A549 (cell line): ENCODE measurements around the gene NANOGP8.

Experiments used
- EP300 ChIP-seq, 2 experiments: fragments of >200 bp; sonication (Bioruptor Twin); formaldehyde crosslinking; IDR thresholded peaks; 2 replicates in 1 of 2; 3 replicates in 1 of 2; pipeline ENCODE4 v1.6.1; 2016 to 2017
- ESRRA ChIP-seq: fragments of 150-350 bp; IDR thresholded peaks from 2 replicates; pipeline ENCODE4 v1.6.1; 2014; ENCODE audit warnings: mild to moderate bottlenecking, low read length, borderline replicate concordance
- HDAC2 ChIP-seq: fragments of 200-600 bp; sonication (generic); IDR thresholded peaks from 2 replicates; pipeline ENCODE4 v1.6.1; 2016
- JUN ChIP-seq, 2 experiments: fragments of >200 bp; sonication (Bioruptor Twin); formaldehyde crosslinking; IDR thresholded peaks; 2 replicates in 1 of 2; 3 replicates in 1 of 2; pipeline ENCODE4 v1.6.1; 2016 to 2017
- KDM1A ChIP-seq: fragments of 200-600 bp; sonication (generic); IDR thresholded peaks from 2 replicates; pipeline ENCODE4 v1.6.1; 2016; ENCODE audit warnings: low read depth, mild to moderate bottlenecking
- MAFK ChIP-seq: fragments of 450-650 bp; IDR thresholded peaks from 2 replicates; pipeline ENCODE4 v1.6.1; 2014; ENCODE audit not compliant: partially characterized antibody
- MYC ChIP-seq: IDR thresholded peaks from 2 replicates; pipeline ENCODE4 v1.6.1; 2012; ENCODE audit warnings: mild to moderate bottlenecking, inconsistent platforms, low read length, improper control_type of control experiment, borderline replicate concordance
- POLR2A ChIP-seq: IDR thresholded peaks from 2 replicates; pipeline ENCODE4 v1.6.1; 2012; ENCODE audit warnings: mild to moderate bottlenecking, low read length
- RAD21 ChIP-seq, 2 experiments: fragments of >200 bp in 1 of 2; sonication (Bioruptor Twin) in 1 of 2; formaldehyde crosslinking in 1 of 2; IDR thresholded peaks in 1 of 2; conservative IDR thresholded peaks in 1 of 2; 2 replicates in 1 of 2; 3 replicates in 1 of 2; pipeline ENCODE4 v1.6.1; 2012 to 2018; ENCODE audit warnings: inconsistent platforms in 1 of 2
- RFX5 ChIP-seq: fragments of 450-650 bp; IDR thresholded peaks from 2 replicates; pipeline ENCODE4 v1.7.1; 2014; ENCODE audit warnings: antibody characterized with exemption, mild to moderate bottlenecking, moderate library complexity
- TF ChIP-seq, protein P1 (sequence below): fragments of >200 bp; sonication (Bioruptor Twin); formaldehyde crosslinking; IDR thresholded peaks from 3 replicates; pipeline ENCODE4 v1.5.1; 2016

DNA sequence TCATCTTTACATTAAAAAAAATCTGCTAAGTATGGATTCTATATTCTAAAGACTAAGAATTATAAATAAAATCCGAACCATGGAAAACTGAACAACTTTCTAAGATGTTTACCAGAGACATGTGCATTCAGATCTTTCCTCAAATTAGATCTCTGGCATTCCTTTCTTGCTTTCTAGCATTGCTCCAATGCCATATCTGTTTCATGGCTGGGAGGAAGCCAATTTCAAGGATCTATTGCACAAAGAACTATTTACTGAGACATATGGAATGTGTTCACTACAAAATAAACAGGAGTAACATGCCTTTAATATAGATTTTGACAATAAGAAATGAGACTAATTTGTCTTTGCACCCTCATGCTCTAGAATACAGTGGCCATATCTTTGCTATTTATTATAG, 45.1 kb upstream of the NANOGP8 start:
- no peak for TF ChIP-seq KDM1A
- TF ChIP-seq EP300 (IDR thresholded peaks at IDR 0.05), result no peak
- TF ChIP-seq, protein P1, sequence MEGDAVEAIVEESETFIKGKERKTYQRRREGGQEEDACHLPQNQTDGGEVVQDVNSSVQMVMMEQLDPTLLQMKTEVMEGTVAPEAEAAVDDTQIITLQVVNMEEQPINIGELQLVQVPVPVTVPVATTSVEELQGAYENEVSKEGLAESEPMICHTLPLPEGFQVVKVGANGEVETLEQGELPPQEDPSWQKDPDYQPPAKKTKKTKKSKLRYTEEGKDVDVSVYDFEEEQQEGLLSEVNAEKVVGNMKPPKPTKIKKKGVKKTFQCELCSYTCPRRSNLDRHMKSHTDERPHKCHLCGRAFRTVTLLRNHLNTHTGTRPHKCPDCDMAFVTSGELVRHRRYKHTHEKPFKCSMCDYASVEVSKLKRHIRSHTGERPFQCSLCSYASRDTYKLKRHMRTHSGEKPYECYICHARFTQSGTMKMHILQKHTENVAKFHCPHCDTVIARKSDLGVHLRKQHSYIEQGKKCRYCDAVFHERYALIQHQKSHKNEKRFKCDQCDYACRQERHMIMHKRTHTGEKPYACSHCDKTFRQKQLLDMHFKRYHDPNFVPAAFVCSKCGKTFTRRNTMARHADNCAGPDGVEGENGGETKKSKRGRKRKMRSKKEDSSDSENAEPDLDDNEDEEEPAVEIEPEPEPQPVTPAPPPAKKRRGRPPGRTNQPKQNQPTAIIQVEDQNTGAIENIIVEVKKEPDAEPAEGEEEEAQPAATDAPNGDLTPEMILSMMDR, result no peak
- TF ChIP-seq RFX5, result no peak
- TF ChIP-seq POLR2A, result no peak
- no peak for TF ChIP-seq RAD21 (conservative IDR thresholded peaks at IDR 0.05 in 1 of 2, IDR thresholded peaks at IDR 0.05 in 1 of 2)
- TF ChIP-seq JUN (IDR thresholded peaks at IDR 0.05), result no peak
- no peak for TF ChIP-seq MAFK
- no peak for TF ChIP-seq HDAC2
- TF ChIP-seq MYC, result no peak
- no peak for TF ChIP-seq ESRRA
